ENCODE measurements around the gene SLC32A1.

Gene SLC32A1

GRCh38 chr20:38725931-38726803 is 1.9 kb downstream of the SLC32A1 start:
- DNase-seq: peak; percentile 51

- no peak for DNase-seq
Measured at GRCh38 chr20:38726804-38727606, 2.7 kb downstream of the SLC32A1 start.

GRCh38 chr20:38727607-38728190 is 3.4 kb downstream of the SLC32A1 start:
- no peak for DNase-seq

GRCh38 chr20:38728191-38728781 is 4.0 kb downstream of the SLC32A1 start:
- DNase-seq: no peak

- DNase-seq: peak; percentile 39
Measured at GRCh38 chr20:38728911-38729642, 4.8 kb downstream of the SLC32A1 start.

GRCh38 chr20:38729767-38730166 is 5.5 kb downstream of the SLC32A1 start:
- DNase-seq: no peak

- no peak for DNase-seq
Measured at GRCh38 chr20:38730167-38730988, 6.1 kb downstream of the SLC32A1 start.

GRCh38 chr20:38730989-38731737 is 6.9 kb downstream of the SLC32A1 start:
- DNase-seq: peak; percentile 63

GRCh38 chr20:38731738-38732113 is 7.4 kb downstream of the SLC32A1 start:
- no peak for DNase-seq

GRCh38 chr20:38732981-38733380 is 8.7 kb downstream of the SLC32A1 start:
- DNase-seq: no peak

GRCh38 chr20:38735172-38735571 is 10.9 kb downstream of the SLC32A1 start:
- no peak for DNase-seq

- no peak for DNase-seq
Measured at GRCh38 chr20:38737887-38738286, 13.6 kb downstream of the SLC32A1 start.

GRCh38 chr20:38745757-38746156 is 21.5 kb downstream of the SLC32A1 start:
- no peak for DNase-seq

GRCh38 chr20:38747495-38748096 is 23.3 kb downstream of the SLC32A1 start:
- DNase-seq: peak; percentile 28

GRCh38 chr20:38748097-38748860 is 24.0 kb downstream of the SLC32A1 start, which contains the start of gene ACTR5:
ACTR5 (plus strand) TSS chr20:38748460; CDS start chr20:38748479, 19 bp downstream.
- peak; percentile 96 for DNase-seq

GRCh38 chr20:38748861-38749149 is 24.5 kb downstream of the SLC32A1 start:
- DNase-seq: peak; percentile 25

GRCh38 chr20:38751360-38751976 is 27.2 kb downstream of the SLC32A1 start:
- DNase-seq: peak; percentile 22

- DNase-seq: no peak
Measured at GRCh38 chr20:38752029-38752428, 27.7 kb downstream of the SLC32A1 start.

GRCh38 chr20:38754924-38755323 is 30.6 kb downstream of the SLC32A1 start:
- DNase-seq: no peak
